NCI-H2227 treated with DMSO at 0.1 percent for 48 hours (cell line): ENCODE measurements around the gene JAZF1.
"Not testable (repeated sequence)": the region's sequence is repeated elsewhere in the genome, so short reads cannot be mapped to it uniquely, and the experiment has no call there.

Source experiments
- DNase-seq: peaks from one replicate; lab custom pipeline; 2025; lab: John Stamatoyannopoulos, UW

The JAZF1 gene

GRCh38 chr7:27872356-27873275 lies 308.0 kb downstream of the JAZF1 start:
- no peak for DNase-seq

- no peak for DNase-seq
Observed at GRCh38 chr7:27871866-27872265, 308.7 kb downstream of the JAZF1 start.

DNA sequence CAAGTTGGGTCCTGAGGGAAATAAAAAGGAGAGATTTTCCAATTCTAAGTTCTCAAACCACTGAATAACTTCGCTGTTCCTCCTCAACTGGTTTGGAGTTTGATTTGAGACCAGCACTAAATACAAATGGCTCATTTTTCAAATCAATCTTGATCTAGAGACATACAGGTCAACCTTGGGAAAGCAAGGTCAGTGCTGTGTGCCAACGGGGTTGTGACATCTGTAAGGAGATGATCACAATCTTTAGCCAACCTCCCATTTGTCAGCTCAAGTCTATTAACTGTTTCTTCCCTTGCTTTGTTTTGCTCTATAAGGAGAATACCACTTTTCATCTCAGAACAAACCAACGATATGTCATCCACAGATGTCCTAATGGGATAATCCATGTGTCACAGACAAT lies 309.5 kb downstream of the JAZF1 start:
- DNase-seq, result no peak

- no peak for DNase-seq
Observed at GRCh38 chr7:27870595-27870994, 310.0 kb downstream of the JAZF1 start.

GRCh38 chr7:27869056-27869455 lies 311.5 kb downstream of the JAZF1 start:
- DNase-seq, result no peak

DNA sequence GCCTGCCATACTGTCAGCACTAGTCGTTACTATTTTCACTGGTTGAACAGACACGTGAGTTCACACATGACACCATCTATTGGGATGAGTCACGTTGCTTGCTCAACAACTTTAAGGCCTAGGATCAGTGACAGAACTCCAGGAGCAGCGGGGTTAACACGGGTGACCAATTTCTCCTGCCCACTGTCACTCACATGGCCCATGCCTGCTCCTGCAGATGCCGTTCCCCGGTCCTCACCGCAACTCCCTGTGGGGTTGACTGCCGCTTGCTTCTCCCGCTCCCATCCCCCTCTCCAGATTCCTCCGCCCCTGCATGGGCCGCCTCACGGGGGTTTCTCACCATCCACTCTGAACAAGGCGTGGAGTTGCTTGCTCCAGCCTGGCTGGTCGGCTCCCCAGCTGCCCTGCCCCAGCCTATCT lies 312.5 kb downstream of the JAZF1 start:
- no peak for DNase-seq

- DNase-seq, result no peak
Observed at GRCh38 chr7:27866828-27867672, 313.5 kb downstream of the JAZF1 start.

GRCh38 chr7:27866256-27866655 lies 314.3 kb downstream of the JAZF1 start:
- no peak for DNase-seq

- no peak for DNase-seq
Observed at GRCh38 chr7:27863880-27864279, 316.7 kb downstream of the JAZF1 start.

GRCh38 chr7:27861747-27862146 lies 318.8 kb downstream of the JAZF1 start:
- no peak for DNase-seq

DNA sequence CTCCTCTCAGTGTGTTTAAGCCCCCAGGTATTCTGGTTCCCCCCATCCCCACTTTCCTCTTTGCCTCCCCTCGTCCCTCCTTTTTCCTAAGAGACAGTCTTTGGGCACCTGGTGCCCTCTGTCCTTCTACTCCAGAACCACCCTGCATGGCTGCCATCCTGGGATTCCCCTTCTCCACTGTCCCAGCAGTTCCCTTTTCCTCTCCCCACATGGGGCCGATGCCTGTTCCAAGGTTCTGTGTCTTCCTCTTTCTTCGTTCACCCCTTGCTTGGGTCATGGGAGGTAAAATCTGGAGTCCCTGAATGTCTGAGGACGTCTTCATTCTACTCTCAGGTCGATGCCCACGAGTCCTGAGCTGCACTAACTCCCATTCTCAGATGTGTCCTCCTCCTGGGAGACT lies 319.8 kb downstream of the JAZF1 start:
- DNase-seq, result no peak

DNA sequence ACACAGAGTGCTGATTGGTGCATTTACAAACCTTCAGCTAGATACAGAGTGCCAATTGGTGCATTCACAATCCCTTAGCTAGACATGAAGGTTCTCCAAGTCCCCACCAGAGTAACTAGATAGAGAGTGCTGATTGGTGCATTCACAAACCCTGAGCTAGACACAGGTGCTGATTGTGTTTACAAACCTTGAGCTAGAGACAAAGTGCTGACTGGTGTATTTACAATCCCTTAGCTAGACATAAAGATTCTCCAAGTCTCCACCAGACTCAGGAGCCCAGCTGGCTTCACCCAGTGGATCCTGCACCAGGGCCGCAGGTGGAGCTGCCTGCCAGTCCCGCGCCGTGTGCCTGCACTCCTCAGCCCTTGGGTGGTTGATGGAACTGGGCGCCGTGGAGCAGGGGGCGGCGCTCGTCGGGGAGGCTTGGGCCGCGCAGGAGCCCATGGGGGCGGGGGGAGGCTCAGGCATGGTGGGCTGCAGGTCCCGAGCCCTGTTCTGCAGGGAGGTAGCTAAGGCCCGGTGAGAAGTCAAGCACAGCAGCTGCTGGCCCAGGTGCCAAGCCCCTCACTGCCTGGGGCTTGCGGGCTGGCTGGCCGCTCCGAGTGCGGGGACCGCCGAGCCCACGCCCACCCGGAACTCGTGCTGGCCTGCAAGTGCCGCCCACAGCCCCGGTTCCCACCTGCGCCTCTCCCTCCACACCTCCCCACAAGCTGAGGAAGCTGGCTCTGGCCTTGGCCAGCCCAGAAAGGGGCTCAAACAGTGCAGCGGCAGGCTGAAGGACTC lies 323.7 kb downstream of the JAZF1 start:
- not testable (repeated sequence) for DNase-seq

- DNase-seq, result no peak
Observed at GRCh38 chr7:27850531-27850930, 330.1 kb downstream of the JAZF1 start.

DNA sequence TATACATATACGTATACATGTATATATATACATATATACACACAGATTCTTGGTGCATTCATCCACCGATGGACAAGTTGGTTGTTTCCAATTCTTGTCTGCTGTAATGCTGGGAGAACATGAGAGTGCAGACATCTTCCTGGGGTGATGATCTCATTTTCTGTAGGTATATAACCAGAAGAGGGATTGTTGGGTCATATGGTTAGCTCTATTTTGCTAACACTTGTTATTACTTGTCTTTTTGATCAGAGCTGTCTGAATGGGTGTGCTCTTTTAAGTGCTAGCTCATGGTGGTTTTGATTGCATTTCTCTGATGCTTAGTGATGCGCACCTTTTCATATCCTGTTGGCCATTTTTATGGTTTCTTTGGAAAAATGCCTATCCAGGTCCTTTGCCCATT lies 334.2 kb downstream of the JAZF1 start:
- DNase-seq, result no peak

DNA sequence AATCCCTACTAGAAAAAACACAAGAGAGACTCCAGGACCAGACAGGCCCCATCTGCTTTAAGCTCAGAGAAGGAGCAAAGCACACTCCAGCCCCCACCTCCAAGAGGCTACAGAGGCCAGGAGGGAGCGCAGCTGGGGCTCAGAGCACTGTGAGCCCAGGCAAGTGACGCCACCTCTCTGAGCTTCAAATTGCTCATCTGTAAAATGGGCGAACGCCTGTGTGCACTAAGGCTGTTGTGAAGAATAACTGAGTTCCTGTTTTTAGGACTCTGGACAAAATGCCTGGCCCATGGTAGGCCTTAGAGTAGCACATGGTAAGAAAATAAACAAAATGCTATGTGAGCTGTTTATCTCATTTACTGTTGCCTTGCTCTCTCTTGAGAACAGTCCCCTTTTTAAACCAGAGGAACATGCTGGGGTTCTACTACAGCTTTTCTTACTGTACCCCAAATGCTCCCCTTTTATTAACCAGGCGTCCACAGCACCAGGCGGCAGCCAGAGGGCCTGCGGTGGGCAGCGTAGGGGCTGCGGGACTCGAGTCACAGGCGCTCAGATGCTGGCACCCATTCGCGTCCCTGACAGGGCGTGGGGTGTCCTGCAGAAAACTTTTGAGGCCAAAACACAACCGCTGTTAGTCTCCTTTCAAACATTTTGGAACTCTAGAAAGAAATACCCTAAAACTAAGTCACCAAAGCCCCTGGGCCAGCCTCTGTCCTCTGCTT lies 336.9 kb downstream of the JAZF1 start:
- DNase-seq, result no peak

GRCh38 chr7:27842851-27843250 lies 337.7 kb downstream of the JAZF1 start:
- DNase-seq, result no peak

- DNase-seq, result no peak
Observed at GRCh38 chr7:27842094-27842692, 338.4 kb downstream of the JAZF1 start.

- no peak for DNase-seq
Observed at GRCh38 chr7:27840760-27841364, 339.7 kb downstream of the JAZF1 start.

GRCh38 chr7:27840313-27840712 lies 340.3 kb downstream of the JAZF1 start:
- no peak for DNase-seq

DNA sequence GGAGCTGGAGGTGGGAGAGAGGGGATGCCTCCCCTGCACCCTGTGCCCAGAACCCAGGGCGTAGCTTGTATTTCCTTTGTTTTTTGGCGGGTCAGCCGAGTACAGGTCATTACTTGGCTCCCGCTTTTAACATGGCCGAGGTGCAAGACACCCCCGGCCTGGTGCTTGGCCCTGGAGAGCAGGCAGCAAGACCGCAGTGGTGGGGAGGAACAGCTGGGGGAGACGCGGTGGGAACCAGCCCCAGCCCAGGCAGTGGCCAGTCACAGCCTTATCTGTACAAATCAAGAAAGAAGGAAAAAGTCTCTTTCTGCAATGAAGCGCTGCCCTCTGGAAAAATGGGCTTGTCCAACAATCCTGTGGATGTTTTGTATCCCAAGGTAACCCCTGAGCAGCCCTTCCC lies 341.5 kb downstream of the JAZF1 start:
- no peak for DNase-seq

DNA sequence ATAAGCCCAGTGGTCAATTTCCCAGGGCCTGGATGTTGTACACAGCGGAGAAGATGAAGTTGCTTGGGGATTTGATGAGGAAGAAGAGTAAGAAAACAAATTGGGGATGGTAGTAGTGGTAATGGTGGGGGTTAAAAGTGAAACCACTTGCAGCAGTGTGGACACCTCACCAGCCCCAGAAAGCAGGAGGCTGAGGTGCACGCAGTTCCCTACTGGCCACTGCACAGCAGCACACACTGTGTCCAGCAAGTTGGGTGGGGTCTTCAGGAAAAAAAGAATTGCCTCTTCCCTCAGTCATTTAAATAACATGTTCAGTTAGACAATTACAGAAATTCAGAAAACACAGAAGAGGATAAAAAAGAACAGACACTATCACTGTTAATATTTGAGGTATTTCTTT lies 344.1 kb downstream of the JAZF1 start:
- DNase-seq, result no peak
